Thyroid gland (tissue), 4 donors: Measurements from ENCODE around the gene FOXC1. TPM values are rescaled to one million over a fixed set of nuclear protein-coding genes. Genes with fewer than 3 reads are reported as not detected.

Source experiments
- DNase-seq, 2 donors: peaks; one replicate each; pipeline ENCODE4 v3.0.0-alpha.2; 2019
- H3K27ac ChIP-seq, 3 donors: fragments of 200-600 bp; sonication (generic); 1 replicate in 2 of 3; 2 replicates in 1 of 3; pipeline ENCODE4 v1.5.1; 2016 to 2019; ENCODE audit warnings: mild to moderate bottlenecking in 1 of 3, moderate library complexity in 1 of 3
- H3K27me3 ChIP-seq: fragments of 200-600 bp; sonication (generic); one replicate; pipeline ENCODE4 v1.5.1; 2019
- H3K36me3 ChIP-seq, 2 donors: fragments of 200-600 bp; sonication (generic); one replicate each; pipeline ENCODE4 v1.5.1; 2016 to 2019
- H3K4me1 ChIP-seq, 2 donors: fragments of 200-600 bp; sonication (generic); one replicate each; pipeline ENCODE4 v1.5.1; 2017 to 2019
- H3K4me3 ChIP-seq, 3 donors: fragments of 200-600 bp; sonication (generic); replicated peaks in 1 of 3; 1 replicate in 2 of 3; 2 replicates in 1 of 3; pipeline ENCODE4 v1.5.1; 2016; ENCODE audit warnings: mild to moderate bottlenecking in 1 of 3
- H3K9me3 ChIP-seq: fragments of 200-600 bp; sonication (generic); one replicate; pipeline ENCODE4 v1.5.1; 2017
- CTCF ChIP-seq, 6 experiments: fragments of 200-600 bp in 3 of 6; fragments of 450-650 bp in 3 of 6; sonication (generic) in 3 of 6; IDR thresholded peaks; one replicate each; pipeline ENCODE4 v1.5.1; 2016 to 2019; ENCODE audit warnings: antibody characterized with exemption in 6 of 6, mild to moderate bottlenecking in 2 of 6, inconsistent platforms in 1 of 6, moderate library complexity in 1 of 6
- POLR2A ChIP-seq, 2 donors: fragments of 450-650 bp; IDR thresholded peaks; one replicate each; pipeline ENCODE4 v1.6.1; 2017; ENCODE audit warnings: antibody characterized with exemption in 2 of 2, mild to moderate bottlenecking in 2 of 2, moderate library complexity in 1 of 2
- WGBS, 2 donors: methylation state at CpG; one replicate each; pipeline ENCODE4 v1.1.5; 2017; 5-methylcytosine and 5-hydroxymethylcytosine counted together
- intact Hi-C: fragments of 100-400 bp; cut with DNase I; formaldehyde crosslinking; loops from one replicate; pipeline ENCODE4 v1.15.1; 2023
- total RNA-seq, 4 donors: library from RNA; depleted of rRNA; stranded (reverse); fragments of >200 nt; gene quantifications; one replicate each; pipeline ENCODE4 v1.2.3, GENCODE V29; 2016

Gene FOXC1
- total RNA-seq, 4 donors from 2014 or later: 3.8 to 8.1 (median 5.5) TPM

GRCh38 chr6:1606780-1607515, 2.8 kb upstream of the FOXC1 start:
- intact Hi-C loops: loop anchor here (5.0 kb wide), 1 partner anchor 640 kb away; the partner anchor contains the start of gene GMDS
- Histone ChIP-seq H3K27ac (no peak overlapping the region), H3K4me3 (no peak overlapping the region), H3K9me3 (no peaks in the 10 kb centered on the region), H3K4me1 (peaks cover 18 to 39% of the 10 kb centered on the region in 2 donors), H3K27me3 (peaks cover 47% of the 10 kb centered on the region), H3K36me3 (no peaks in the 10 kb centered on the region)
- DNase-seq: no peak
- WGBS, 2 donors: 40 to 44% methylated on average over 22 of the region's 22 CpGs
- TF ChIP-seq CTCF (IDR thresholded peaks at IDR 0.05) (no peak), POLR2A (IDR thresholded peaks at IDR 0.05) (no peak)

GRCh38 chr6:1607516-1608221, 2.0 kb upstream of the FOXC1 start:
- Histone ChIP-seq H3K9me3 (no peaks in the 10 kb centered on the region), H3K36me3 (no peaks in the 10 kb centered on the region), H3K4me1 (peaks cover 20 to 44% of the 10 kb centered on the region in 2 donors), H3K27me3 (peaks cover 47% of the 10 kb centered on the region), H3K4me3 (no peak overlapping the region), H3K27ac (no peak overlapping the region)
- no peak for DNase-seq
- TF ChIP-seq CTCF (IDR thresholded peaks at IDR 0.05) (no peak), POLR2A (IDR thresholded peaks at IDR 0.05) (no peak)
- intact Hi-C loops: loop anchor here (5.0 kb wide), 1 partner anchor 640 kb away; the partner anchor contains the start of gene GMDS
- WGBS, 2 donors: 35 to 36% methylated on average over 25 to 31 of the region's 32 CpGs

GRCh38 chr6:1608222-1609040, 1.3 kb upstream of the FOXC1 start:
- DNase-seq: no peak
- intact Hi-C loops: loop anchor here (5.0 kb wide), 1 partner anchor 639 kb away; the partner anchor contains the start of gene GMDS
- Histone ChIP-seq H3K36me3 (no peaks in the 10 kb centered on the region), H3K9me3 (no peaks in the 10 kb centered on the region), H3K27me3 (peaks cover 54% of the 10 kb centered on the region), H3K4me1 (peaks cover 20 to 44% of the 10 kb centered on the region in 2 donors), H3K27ac (peak overlapping the region in 1 of 3 donors; percentile 71), H3K4me3 (peak overlapping the region in 1 of 3 donors; percentile 56)
- WGBS, 2 donors: 26 to 31% methylated on average over 42 to 50 of the region's 59 CpGs
- TF ChIP-seq CTCF (IDR thresholded peaks at IDR 0.05) (no peak), POLR2A (IDR thresholded peaks at IDR 0.05) (no peak)

- TF ChIP-seq CTCF (IDR thresholded peaks at IDR 0.05): no peak
- no peak for TF ChIP-seq POLR2A (IDR thresholded peaks at IDR 0.05)
- Histone ChIP-seq H3K4me1 (peaks cover 21 to 46% of the 10 kb centered on the region in 2 donors), H3K27ac (peak overlapping the region; percentile 4 to 78 (median 71)), H3K36me3 (no peaks in the 10 kb centered on the region), H3K4me3 (peak overlapping the region in 2 of 3 donors; percentile 29 to 56), H3K27me3 (peaks cover 55% of the 10 kb centered on the region), H3K9me3 (no peaks in the 10 kb centered on the region)
- peak in 1 of 2 donors; percentile 36 for DNase-seq
- intact Hi-C loops: loop anchor here (5.0 kb wide), 1 partner anchor 638 kb away; the partner anchor contains the start of gene GMDS
- 0 to 1% methylated on average over 31 to 41 of the region's 58 CpGs for WGBS, 2 donors
Observed at GRCh38 chr6:1609041-1609647, 571 bp upstream of the FOXC1 start.
